Mesenteric fat pad (tissue), 1 donor: Measurements from ENCODE around the gene KRT13. TPM values are rescaled to one million over a fixed set of nuclear protein-coding genes. Genes with fewer than 3 reads are reported as not detected.
A peak's percentile ranks its signal among the peaks of the same experiment; 100 is the strongest.

Experiments used
- DNase-seq: peaks from one replicate; pipeline ENCODE4 v3.0.0-alpha.2; 2020; ENCODE audit warnings: low spot score
- microRNA-seq: library from miRNA; unstranded; fragments of <30 nt; microRNA quantifications from one replicate; pipeline ENCODE4 v1.2.0, GENCODE V29; 2020; ENCODE audit warnings: borderline number of aligned reads
- total RNA-seq: library from RNA; stranded (reverse); fragmentation: NEBNext Ultra II Directional; extraction: Animal tissue kit (Norgen Biotek cat#: 25700); gene quantifications from one replicate; pipeline ENCODE4 v1.2.1, GENCODE V29; 2021
- donor health status: DM: yes; HTN: yes; CAD: no.

Gene KRT13
- total RNA-seq, 1 donor from 2014 or later, result not detected

GRCh38 chr17:41475421-41475820 is 30.0 kb downstream of the KRT13 start:
- peak; percentile 64 for DNase-seq

DNA sequence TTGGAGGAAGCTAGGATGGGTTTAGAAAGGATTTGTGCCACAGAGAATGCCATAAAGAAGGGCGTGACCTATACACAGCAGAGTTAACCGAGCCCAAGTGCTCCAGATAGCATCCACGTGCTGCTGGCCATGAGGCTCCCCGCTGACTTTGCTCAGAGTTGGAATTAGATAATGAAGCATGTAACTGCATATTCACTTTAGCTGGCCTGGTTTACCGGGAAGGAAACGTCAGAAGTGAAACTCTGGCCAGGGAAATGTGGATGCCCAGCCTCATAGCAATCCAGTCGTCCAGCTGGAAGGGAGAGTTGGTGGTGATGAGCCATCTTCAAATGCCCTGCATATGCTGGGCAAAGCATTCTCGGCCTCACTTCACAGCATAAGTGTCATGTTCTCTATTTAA is 30.5 kb downstream of the KRT13 start:
- DNase-seq, result no peak

- no peak for DNase-seq
Observed at GRCh38 chr17:41468346-41468745, 37.1 kb downstream of the KRT13 start.

DNA sequence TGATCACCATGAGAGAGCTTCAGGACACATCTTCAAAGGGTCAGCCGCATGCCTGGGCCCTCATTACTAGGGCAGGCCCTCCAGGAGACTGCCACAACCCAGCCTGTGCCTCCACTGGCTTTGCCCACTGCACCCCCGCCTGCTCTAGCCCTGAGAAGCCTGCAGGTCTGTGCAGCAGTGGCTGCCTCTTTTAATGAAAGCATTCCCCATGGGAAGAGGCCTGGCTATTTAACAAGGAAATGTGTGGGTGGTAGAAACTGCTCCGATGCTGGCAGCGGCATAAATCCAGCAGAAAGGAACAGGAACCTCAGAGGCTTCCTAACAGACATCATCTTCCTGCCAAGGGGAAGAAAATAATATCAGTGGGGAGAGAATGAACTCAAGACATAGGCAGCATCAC is 37.9 kb downstream of the KRT13 start:
- DNase-seq, result no peak

GRCh38 chr17:41466988-41467387 is 38.4 kb downstream of the KRT13 start, which contains the start of gene KRT32:
Gene KRT32, minus strand, starts transcription at chr17:41467386. Its CDS starts 61 bp downstream, at chr17:41467325.
- no peak for DNase-seq

- no peak for DNase-seq
Observed at GRCh38 chr17:41464682-41465081, 40.7 kb downstream of the KRT13 start.

DNA sequence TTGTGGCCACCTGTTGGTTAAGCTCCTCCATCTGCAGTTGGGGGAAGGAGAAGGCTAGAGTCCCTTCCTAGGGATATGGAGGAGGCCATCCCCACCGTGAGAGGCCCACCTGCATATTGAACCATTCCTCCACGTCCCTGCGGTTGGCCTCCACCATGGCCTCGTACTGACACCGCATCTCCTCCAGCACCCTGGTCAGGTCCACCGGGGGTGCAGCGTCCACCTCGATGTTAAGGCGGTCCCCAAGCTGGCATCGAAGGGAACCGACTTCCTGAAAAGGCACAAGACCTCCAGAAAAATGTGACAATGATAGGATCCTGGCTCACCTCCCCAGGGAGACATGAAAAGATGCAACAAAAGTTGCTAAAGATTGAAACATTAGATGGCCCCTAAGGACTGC is 41.2 kb downstream of the KRT13 start:
- DNase-seq, result no peak

- DNase-seq, result no peak
Observed at GRCh38 chr17:41463746-41464145, 41.7 kb downstream of the KRT13 start.

DNA sequence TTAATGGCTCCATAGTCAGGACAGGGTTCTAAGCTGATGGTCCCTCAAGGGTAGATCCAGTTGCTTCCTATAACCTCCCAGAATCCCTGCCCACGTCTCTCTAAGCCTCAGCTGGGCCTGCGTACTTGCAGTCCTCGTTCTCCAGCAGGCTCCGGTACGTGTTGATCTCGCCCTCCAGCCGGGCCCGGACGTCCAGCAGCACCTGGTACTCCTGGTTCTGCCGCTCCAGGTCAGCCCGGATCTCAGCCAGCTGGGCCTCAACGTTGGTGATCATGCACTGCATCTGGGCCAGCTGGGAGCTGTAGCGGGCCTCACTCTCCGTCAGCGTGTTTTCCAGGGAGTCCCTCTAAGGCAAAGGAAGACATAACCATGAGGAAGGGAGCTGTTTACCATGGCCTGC is 42.7 kb downstream of the KRT13 start:
- DNase-seq, result no peak

- no peak for DNase-seq
Observed at GRCh38 chr17:41457676-41458075, 47.7 kb downstream of the KRT13 start.

GRCh38 chr17:41456204-41456603 is 49.2 kb downstream of the KRT13 start:
- no peak for DNase-seq

- no peak for DNase-seq
Observed at GRCh38 chr17:41455236-41455635, 50.2 kb downstream of the KRT13 start.

DNA sequence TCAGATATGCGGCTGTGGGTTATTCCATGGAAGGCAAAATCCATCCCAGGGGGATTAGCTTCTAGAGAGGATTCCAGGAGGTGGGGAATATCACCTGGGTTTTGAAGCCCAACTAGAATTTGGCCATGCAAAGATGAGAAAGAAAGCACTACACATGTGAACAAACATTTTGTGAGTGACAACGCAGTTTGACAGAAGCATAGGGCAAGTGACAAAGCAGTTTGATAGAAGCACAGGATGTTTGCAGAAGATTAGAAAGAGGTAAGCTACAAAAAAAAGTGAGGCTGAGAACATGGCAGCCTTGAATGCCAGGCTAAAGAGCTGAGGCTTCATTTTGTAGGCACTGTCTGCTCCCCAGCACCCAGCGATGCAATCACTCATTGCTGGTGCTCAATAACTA is 52.3 kb downstream of the KRT13 start:
- DNase-seq, result no peak

GRCh38 chr17:41452281-41452680 is 53.1 kb downstream of the KRT13 start:
- no peak for DNase-seq

DNA sequence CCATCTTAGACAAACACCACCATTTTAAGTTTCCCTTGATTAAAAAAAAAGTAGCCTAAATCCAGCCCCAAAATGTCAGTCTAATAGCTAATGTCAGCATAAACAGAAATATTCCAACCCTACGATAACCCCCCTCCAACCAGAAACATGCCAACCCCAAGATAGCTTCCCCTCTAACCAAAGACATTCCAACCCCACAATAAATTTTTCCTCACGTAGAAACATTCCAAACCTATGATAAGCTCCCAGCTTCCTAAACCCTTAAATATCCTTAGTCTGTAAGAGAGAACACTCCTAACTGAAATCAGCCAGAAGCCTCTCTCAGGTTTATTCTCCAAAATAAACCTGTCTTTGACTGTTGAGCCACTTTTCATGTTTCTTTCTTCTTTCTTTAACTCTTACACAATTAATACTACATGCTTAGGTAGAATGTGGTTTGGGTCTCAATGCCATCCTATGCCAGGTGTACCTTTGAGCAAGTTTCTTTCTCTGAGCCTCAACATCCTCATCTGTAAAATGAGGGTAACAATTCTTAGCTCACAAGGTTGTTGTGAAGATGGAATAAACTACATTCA is 54.2 kb downstream of the KRT13 start:
- no peak for DNase-seq

Small RNAs within 50 kb of the gene (microRNA-seq; reads per million reads assigned to microRNA genes)
- gene MIR6510, result not detected

Other genes starting within 250 kb of the KRT13 start
- gene KRTAP9-6, start 240.2 kb downstream of the KRT13 start, total RNA-seq, result not detected
- gene KRTAP9-7, start 229.9 kb downstream of the KRT13 start, total RNA-seq, result not detected
- gene KRTAP29-1, start 202.8 kb downstream of the KRT13 start, total RNA-seq, result not detected
- gene KRTAP16-1, start 196.3 kb downstream of the KRT13 start, total RNA-seq, result not detected
- gene KRTAP17-1, start 189.9 kb downstream of the KRT13 start, total RNA-seq, result not detected
- not detected for gene KRT33A, start 154.8 kb downstream of the KRT13 start, total RNA-seq
- gene KRT33B, start 135.8 kb downstream of the KRT13 start, total RNA-seq, result not detected
- gene KRT34, start 123.3 kb downstream of the KRT13 start, total RNA-seq, result not detected
- not detected for gene KRT31, start 108.0 kb downstream of the KRT13 start, total RNA-seq
- gene KRT37, start 81.0 kb downstream of the KRT13 start, total RNA-seq, result not detected
- gene KRT38, start 64.6 kb downstream of the KRT13 start, total RNA-seq, result not detected
- not detected for gene KRT32, start 38.2 kb downstream of the KRT13 start, total RNA-seq
- not detected for gene KRT35, start 24.5 kb downstream of the KRT13 start, total RNA-seq
- gene KRT36, start 15.7 kb downstream of the KRT13 start, total RNA-seq, result not detected
- gene KRT15, start 13.3 kb upstream of the KRT13 start, total RNA-seq, result not detected
- 1.8 TPM for gene KRT19, start 22.7 kb upstream of the KRT13 start, total RNA-seq
- gene KRT9, start 66.4 kb upstream of the KRT13 start, total RNA-seq, result not detected
- 1.00 TPM for gene KRT14, start 81.3 kb upstream of the KRT13 start, total RNA-seq
- 5.5 TPM for gene KRT16, start 107.2 kb upstream of the KRT13 start, total RNA-seq
- gene KRT17, start 119.0 kb upstream of the KRT13 start, total RNA-seq, result not detected
- 972 TPM for gene EIF1, start 183.3 kb upstream of the KRT13 start, total RNA-seq
- not detected for gene GAST, start 206.7 kb upstream of the KRT13 start, total RNA-seq
- gene HAP1, start 229.0 kb upstream of the KRT13 start, total RNA-seq, result 0.13 TPM